H9 (cell line): ENCODE results near the gene ANKRD12. TPM values are rescaled to one million over a fixed set of nuclear protein-coding genes. Genes with fewer than 3 reads are reported as not detected.

Source experiments
- DNase-seq: peaks from one replicate; pipeline ENCODE4 v3.0.0-alpha.2; 2017
- H2AFZ ChIP-seq: one replicate; pipeline ENCODE4 v1.6.1; 2013; ENCODE audit warnings: mild to moderate bottlenecking, low read length, control low read depth, moderate library complexity
- H2AK5ac ChIP-seq: 2 replicates; pipeline ENCODE4 v1.6.1; 2013; ENCODE audit warnings: low read length, control low read depth, mixed read lengths; ENCODE audit not compliant: insufficient read length
- H2BK120ac ChIP-seq: one replicate; pipeline ENCODE4 v1.6.1; 2013; ENCODE audit warnings: low read depth, mild to moderate bottlenecking, low read length, control low read depth, inconsistent platforms; ENCODE audit not compliant: poor library complexity, severe bottlenecking
- H2BK12ac ChIP-seq: 2 replicates; pipeline ENCODE4 v1.6.1; 2013; ENCODE audit warnings: low read length, control low read depth, mixed read lengths, low read depth; ENCODE audit not compliant: insufficient read length
- H2BK15ac ChIP-seq: 2 replicates; pipeline ENCODE4 v1.6.1; 2013; ENCODE audit warnings: low read depth, low read length, control low read depth
- H2BK20ac ChIP-seq: one replicate; pipeline ENCODE4 v1.6.1; 2013; ENCODE audit warnings: low read depth, mild to moderate bottlenecking, low read length, control low read depth, inconsistent platforms; ENCODE audit not compliant: poor library complexity, severe bottlenecking
- H2BK5ac ChIP-seq: 2 replicates; pipeline ENCODE4 v1.6.1; 2013; ENCODE audit warnings: low read length, control low read depth, mixed read lengths; ENCODE audit not compliant: insufficient read length
- H3K14ac ChIP-seq: 2 replicates; pipeline ENCODE4 v1.6.1; 2013; ENCODE audit warnings: low read length, control low read depth; ENCODE audit not compliant: insufficient read depth
- H3K18ac ChIP-seq: 2 replicates; pipeline ENCODE4 v1.6.1; 2013; ENCODE audit warnings: low read depth, mild to moderate bottlenecking, mixed read lengths, low read length, control low read depth; ENCODE audit not compliant: insufficient read length
- H3K23ac ChIP-seq: 2 replicates; pipeline ENCODE4 v1.6.1; 2013; ENCODE audit warnings: low read length, control low read depth, mixed read lengths, low read depth; ENCODE audit not compliant: insufficient read length
- H3K23me2 ChIP-seq: 2 replicates; pipeline ENCODE4 v1.6.1; 2013; ENCODE audit warnings: low read depth, mild to moderate bottlenecking, mixed read lengths, low read length, control low read depth; ENCODE audit not compliant: insufficient read length, poor library complexity, severe bottlenecking
- H3K27ac ChIP-seq: 2 replicates; pipeline ENCODE4 v1.5.1; 2013; ENCODE audit warnings: low read length, control low read depth, mixed read lengths, low read depth; ENCODE audit not compliant: insufficient read length
- H3K27me3 ChIP-seq: 2 replicates; pipeline ENCODE4 v1.6.1; 2013; ENCODE audit warnings: low read length, control low read depth, inconsistent platforms; ENCODE audit not compliant: insufficient read depth
- H3K4ac ChIP-seq: 2 replicates; pipeline ENCODE4 v1.6.1; 2013; ENCODE audit warnings: low read depth, mild to moderate bottlenecking, control low read depth, inconsistent platforms, low read length, moderate library complexity
- H3K4me1 ChIP-seq: 2 replicates; pipeline ENCODE4 v1.6.1; 2013; ENCODE audit warnings: low read length, control low read depth, inconsistent platforms; ENCODE audit not compliant: insufficient read depth
- H3K4me2 ChIP-seq: 2 replicates; pipeline ENCODE4 v1.6.1; 2013; ENCODE audit warnings: low read length, control low read depth, mixed read lengths; ENCODE audit not compliant: insufficient read length, insufficient read depth
- H3K56ac ChIP-seq: 2 replicates; pipeline ENCODE4 v1.6.1; 2013; ENCODE audit warnings: low read depth, mild to moderate bottlenecking, mixed read lengths, low read length, control low read depth; ENCODE audit not compliant: insufficient read length
- H3K79me1 ChIP-seq: 2 replicates; pipeline ENCODE4 v1.6.1; 2013; ENCODE audit warnings: low read depth, mild to moderate bottlenecking, moderate library complexity, low read length, control low read depth, inconsistent platforms; ENCODE audit not compliant: insufficient read depth, poor library complexity, severe bottlenecking
- H3K79me2 ChIP-seq: 2 replicates; pipeline ENCODE4 v1.6.1; 2013; ENCODE audit warnings: low read length, control low read depth, inconsistent platforms; ENCODE audit not compliant: insufficient read depth
- H3K9ac ChIP-seq: 2 replicates; pipeline ENCODE4 v1.6.1; 2013; ENCODE audit warnings: low read length, control low read depth, mixed read lengths; ENCODE audit not compliant: insufficient read length; ENCODE audit errors: extremely low read depth
- H3K9me3 ChIP-seq: one replicate; pipeline ENCODE4 v1.6.1; 2013; ENCODE audit warnings: low read depth, low read length, inconsistent platforms; ENCODE audit not compliant: control insufficient read depth
- H3T11ph ChIP-seq: one replicate; pipeline ENCODE4 v1.6.1; 2013; ENCODE audit warnings: mild to moderate bottlenecking, low read length, control low read depth, inconsistent platforms
- H4K20me1 ChIP-seq: one replicate; pipeline ENCODE4 v1.6.1; 2013; ENCODE audit not compliant: control insufficient read depth, insufficient read length, insufficient read depth
- H4K5ac ChIP-seq: 2 replicates; pipeline ENCODE4 v1.6.1; 2013; ENCODE audit warnings: low read depth, mild to moderate bottlenecking, mixed read lengths, low read length, control low read depth; ENCODE audit not compliant: insufficient read length
- H4K8ac ChIP-seq: replicated peaks from 2 replicates; pipeline ENCODE4 v1.6.1; 2013; ENCODE audit warnings: low read length, control low read depth, mixed read lengths, low read depth; ENCODE audit not compliant: insufficient read length
- H4K91ac ChIP-seq: 2 replicates; pipeline ENCODE4 v1.6.1; 2013; ENCODE audit warnings: low read depth, mild to moderate bottlenecking, moderate library complexity, mixed read lengths, low read length, control low read depth; ENCODE audit not compliant: insufficient read length
- H3K27ac Mint-ChIP-seq, 3 experiments: 2 replicates in 2 of 3; 3 replicates in 1 of 3; pipeline ENCODE4 v1.8.0; 2020 to 2021; ENCODE audit warnings: mixed read lengths in 3 of 3, mild to moderate bottlenecking in 1 of 3, moderate library complexity in 1 of 3
- H3K27me3 Mint-ChIP-seq: 2 replicates; pipeline ENCODE4 v1.8.0; 2021; ENCODE audit warnings: low read depth, mild to moderate bottlenecking, moderate library complexity, mixed read lengths
- H3K36me3 Mint-ChIP-seq, 3 experiments: 2 replicates in 2 of 3; 3 replicates in 1 of 3; pipeline ENCODE4 v1.8.0; 2020 to 2021; ENCODE audit warnings: low read depth in 3 of 3, mixed read lengths in 3 of 3; ENCODE audit not compliant: insufficient read depth in 1 of 3
- H3K4me1 Mint-ChIP-seq, 2 experiments: 2 replicates each; pipeline ENCODE4 v1.8.0; 2020; ENCODE audit warnings: mixed read lengths in 2 of 2
- H3K4me3 Mint-ChIP-seq, 2 experiments: 2 replicates in 1 of 2; 3 replicates in 1 of 2; pipeline ENCODE4 v1.8.0; 2020 to 2021; ENCODE audit warnings: mild to moderate bottlenecking in 2 of 2, mixed read lengths in 2 of 2, moderate library complexity in 1 of 2
- H3K9me3 Mint-ChIP-seq, 2 experiments: 2 replicates in 1 of 2; 3 replicates in 1 of 2; pipeline ENCODE4 v1.8.0; 2020; ENCODE audit warnings: mild to moderate bottlenecking in 2 of 2, mixed read lengths in 2 of 2, moderate library complexity in 1 of 2
- CTCF ChIP-seq: fragments of 200-600 bp; sonication (generic); conservative IDR thresholded peaks from 3 replicates; pipeline ENCODE4 v1.8.0; 2021; ENCODE audit warnings: antibody characterized with exemption, mild to moderate bottlenecking
- WGBS: extraction: QIAGEN DNeasy Blood & Tissue Kit; methylation state at CpG from one replicate; pipeline ENCODE4 v1.1.7; 2013; ENCODE audit warnings: missing lambda C conversion rate, low lambda C conversion rate, mixed read lengths; ENCODE audit not compliant: insufficient read length; ENCODE audit errors: extremely low coverage; 5-methylcytosine and 5-hydroxymethylcytosine counted together
- total RNA-seq: library from RNA; stranded (reverse); gene quantifications from 2 replicates; pipeline ENCODE4 v1.2.1, GENCODE V29; 2021

ANKRD12 gene
- total RNA-seq, 1 experiment from 2014 or later: 38.9 TPM

GRCh38 chr18:9101730-9102507 lies 34.7 kb upstream of the ANKRD12 start:
- Histone ChIP-seq H3K79me2 (peaks cover 35% of the 10 kb centered on the region; the same call in 1 of the 2 replicates), H4K20me1 (no peaks in the 10 kb centered on the region), H4K91ac (no peak overlapping the region), H3K4me1 (peaks cover 5% of the 10 kb centered on the region; the same call in 1 of the 2 replicates), H2AFZ (no peak overlapping the region), H2BK20ac (no peak overlapping the region), H2AK5ac (no peak overlapping the region), H3K9ac (no peak overlapping the region), H2BK120ac (no peak overlapping the region), H3K23ac (no peak overlapping the region), H3K9me3 (no peaks in the 10 kb centered on the region), H4K8ac (no peak overlapping the region), H3K56ac (no peak overlapping the region), H2BK5ac (no peak overlapping the region), H2BK15ac (no peak overlapping the region), H3T11ph (no peak overlapping the region), H3K79me1 (no peaks in the 10 kb centered on the region), H4K5ac (no peak overlapping the region), H3K4me2 (peak overlapping the region; percentile 70), H2BK12ac (no peak overlapping the region), H3K18ac (no peak overlapping the region), H3K23me2 (peaks cover 9% of the 10 kb centered on the region), H3K14ac (no peak overlapping the region), H3K27ac (no peak overlapping the region), H3K27me3 (no peaks in the 10 kb centered on the region), H3K4ac (no peak overlapping the region)
- peaks cover 2 to 18% (median 9%) of the 10 kb centered on the region in 3 experiments; a peak in 5 of 7 replicates for H3K36me3 Mint-ChIP-seq
- no peak for DNase-seq
- H3K27me3 Mint-ChIP-seq: no peaks in the 10 kb centered on the region
- H3K9me3 Mint-ChIP-seq: no peaks in the 10 kb centered on the region
- H3K27ac Mint-ChIP-seq: peak overlapping the region in 1 of 3 experiments; percentile 41; a peak in 1 of 7 replicates
- WGBS: no CpG with 5 or more reads among the region's 17 CpGs
- no peak for TF ChIP-seq CTCF
- peak overlapping the region; percentile 79 to 87 for H3K4me3 Mint-ChIP-seq
- peaks cover 55 to 64% of the 10 kb centered on the region in 2 experiments for H3K4me1 Mint-ChIP-seq
